Activated T-helper 2 cell treated with anti-CD3 and anti-CD28 coated beads, Interferon-gamma antibody, Interleukin-2, Interleukin-4, amounts not matched to agents 10 μg/mL and 5 μg/mL and 100 μg/mL, durations not matched to agents 14 hours and 24 hours and 36 hours (primary cell): ENCODE results near the gene OR52H1. TPM values are rescaled to one million over a fixed set of nuclear protein-coding genes. Genes with fewer than 3 reads are reported as not detected.

Experiments used
- DNase-seq: peaks from one replicate; pipeline ENCODE4 v3.0.0; 2021; ENCODE audit warnings: low spot score
- H3K27ac Mint-ChIP-seq: one replicate; pipeline ENCODE4 v1.8.0; 2021; ENCODE audit warnings: mixed read lengths
- H3K27me3 Mint-ChIP-seq: one replicate; pipeline ENCODE4 v1.8.0; 2021; ENCODE audit warnings: low read depth, mixed read lengths
- H3K36me3 Mint-ChIP-seq: one replicate; pipeline ENCODE4 v1.8.0; 2021; ENCODE audit warnings: low read depth, mixed read lengths
- H3K4me1 Mint-ChIP-seq: one replicate; pipeline ENCODE4 v1.8.0; 2021; ENCODE audit warnings: low read depth, mixed read lengths
- H3K4me3 Mint-ChIP-seq: one replicate; pipeline ENCODE4 v1.8.0; 2021; ENCODE audit warnings: low read depth, mild to moderate bottlenecking, moderate library complexity, mixed read lengths
- H3K9me3 Mint-ChIP-seq: one replicate; pipeline ENCODE4 v1.8.0; 2021; ENCODE audit warnings: mixed read lengths
- intact Hi-C: fragments of 100-400 bp; cut with micrococcal nuclease; formaldehyde crosslinking; loops from one replicate; pipeline ENCODE4 v1.15.1; 2023
- total RNA-seq: library from RNA; stranded (reverse); gene quantifications from 2 replicates; pipeline ENCODE4 v1.2.3, GENCODE V29; 2022

OR52H1 gene
- total RNA-seq, 1 donor from 2014 or later: not detected

GRCh38 chr11:5524756-5525155 is 23.6 kb downstream of the OR52H1 start:
- Mint-ChIP-seq H3K4me3 (no peak overlapping the region), H3K27ac (no peak overlapping the region), H3K9me3 (no peaks in the 10 kb centered on the region), H3K27me3 (no peaks in the 10 kb centered on the region), H3K36me3 (no peaks in the 10 kb centered on the region), H3K4me1 (no peaks in the 10 kb centered on the region)
- intact Hi-C loops: no loop called here
- DNase-seq: no peak

- Mint-ChIP-seq H3K9me3 (no peaks in the 10 kb centered on the region), H3K36me3 (no peaks in the 10 kb centered on the region), H3K27me3 (no peaks in the 10 kb centered on the region), H3K27ac (no peak overlapping the region), H3K4me1 (no peaks in the 10 kb centered on the region), H3K4me3 (no peak overlapping the region)
- intact Hi-C loops: no loop called here
- DNase-seq: no peak
Measured at GRCh38 chr11:5522308-5522707, 26.0 kb downstream of the OR52H1 start.

DNA sequence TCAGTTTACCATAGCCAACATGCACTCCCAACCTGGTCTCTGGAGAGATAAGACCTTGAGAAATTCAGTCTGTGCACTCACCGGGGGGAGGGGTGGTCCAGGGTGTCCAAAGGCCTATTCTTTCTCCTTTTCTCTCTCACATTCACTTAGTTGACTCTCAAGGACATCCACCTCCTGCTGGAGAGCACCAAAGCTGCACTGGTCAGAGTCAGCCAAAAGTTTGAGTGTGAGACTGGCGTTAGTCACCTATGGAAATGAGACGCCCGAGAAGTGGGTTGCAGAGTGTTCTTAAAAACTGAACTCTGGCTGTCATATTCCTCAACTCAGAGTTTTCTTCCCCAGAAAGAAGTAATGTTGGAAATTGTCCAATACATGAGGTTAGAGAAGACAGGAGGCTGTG is 26.8 kb downstream of the OR52H1 start:
- no peak overlapping the region for H3K4me3 Mint-ChIP-seq
- no peak overlapping the region for H3K27ac Mint-ChIP-seq
- H3K4me1 Mint-ChIP-seq: no peaks in the 10 kb centered on the region
- H3K36me3 Mint-ChIP-seq: no peaks in the 10 kb centered on the region
- no peaks in the 10 kb centered on the region for H3K9me3 Mint-ChIP-seq
- no peaks in the 10 kb centered on the region for H3K27me3 Mint-ChIP-seq
- intact Hi-C loops: no loop called here
- no peak for DNase-seq

GRCh38 chr11:5516599-5516998 is 31.7 kb downstream of the OR52H1 start, which contains the start of gene UBQLNL:
Gene UBQLNL (minus strand): TSS chr11:5516699. CDS start chr11:5516441, 258 bp downstream.
- H3K27me3 Mint-ChIP-seq: peaks cover 4% of the 10 kb centered on the region
- no peaks in the 10 kb centered on the region for H3K9me3 Mint-ChIP-seq
- no peaks in the 10 kb centered on the region for H3K4me1 Mint-ChIP-seq
- intact Hi-C loops: no loop called here
- no peaks in the 10 kb centered on the region for H3K36me3 Mint-ChIP-seq
- no peak within 1 kb of the TSS for H3K27ac Mint-ChIP-seq
- no peak for DNase-seq
- H3K4me3 Mint-ChIP-seq: no peak within 1 kb of the TSS

DNA sequence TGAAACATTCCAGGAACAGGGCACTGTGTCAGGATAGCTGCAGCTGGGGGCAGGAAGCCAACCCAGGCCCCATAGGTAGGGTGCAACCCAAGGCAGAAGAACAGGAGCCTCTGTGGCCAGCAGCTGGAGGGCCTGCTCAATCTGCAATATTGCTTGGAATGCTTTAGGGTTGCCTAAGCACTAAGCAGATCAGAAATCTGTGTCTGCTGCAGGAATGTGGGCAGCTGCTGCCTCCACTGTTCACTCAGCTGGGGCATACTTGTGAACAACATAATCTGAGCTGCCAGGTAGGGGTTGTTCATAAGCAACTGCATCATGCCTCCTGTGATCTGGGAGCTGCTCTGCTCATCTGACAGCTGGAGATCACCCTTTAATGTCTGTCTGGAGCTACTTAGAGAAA is 33.5 kb downstream of the OR52H1 start:
- intact Hi-C loops: no loop called here

DNA sequence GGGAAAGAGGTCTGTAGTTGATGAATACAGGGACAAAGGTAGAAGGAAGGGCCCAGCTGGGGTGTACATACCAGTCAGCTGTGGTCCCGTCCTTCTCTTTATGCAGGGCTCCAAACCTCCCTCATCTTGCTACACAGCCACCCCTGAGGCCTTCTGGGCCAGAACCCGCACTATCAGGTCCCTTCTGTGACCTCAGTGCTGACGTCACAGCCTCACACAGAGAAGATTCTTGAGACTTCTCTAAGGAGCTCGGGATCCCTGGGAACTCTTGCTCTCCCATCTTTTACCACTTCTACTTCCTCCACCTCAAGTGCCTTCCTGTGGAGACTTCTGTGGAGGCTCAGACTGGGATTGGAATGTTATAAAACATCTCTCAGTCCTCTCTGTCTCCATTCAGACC is 38.5 kb downstream of the OR52H1 start, which contains the start of gene UBQLN3:
TSS of gene UBQLN3 (minus strand) at position 155 of the 400 bp plus-strand sequence. CDS start 399 bp downstream, outside the sequence.
- H3K9me3 Mint-ChIP-seq: no peaks in the 10 kb centered on the region
- no peaks in the 10 kb centered on the region for H3K36me3 Mint-ChIP-seq
- no peaks in the 10 kb centered on the region for H3K4me1 Mint-ChIP-seq
- H3K27me3 Mint-ChIP-seq: peaks cover 10% of the 10 kb centered on the region
- DNase-seq: no peak
- intact Hi-C loops: no loop called here
- H3K27ac Mint-ChIP-seq: no peak within 1 kb of the TSS
- H3K4me3 Mint-ChIP-seq: no peak within 1 kb of the TSS

More for the DNA sequence above, 33.5 kb downstream of the OR52H1 start:
- H3K9me3 Mint-ChIP-seq: no peaks in the 10 kb centered on the region
- H3K27ac Mint-ChIP-seq: no peak overlapping the region
- peaks cover 10% of the 10 kb centered on the region for H3K27me3 Mint-ChIP-seq
- H3K4me1 Mint-ChIP-seq: no peaks in the 10 kb centered on the region
- H3K36me3 Mint-ChIP-seq: no peaks in the 10 kb centered on the region
- no peak for DNase-seq
- H3K4me3 Mint-ChIP-seq: no peak overlapping the region

DNA sequence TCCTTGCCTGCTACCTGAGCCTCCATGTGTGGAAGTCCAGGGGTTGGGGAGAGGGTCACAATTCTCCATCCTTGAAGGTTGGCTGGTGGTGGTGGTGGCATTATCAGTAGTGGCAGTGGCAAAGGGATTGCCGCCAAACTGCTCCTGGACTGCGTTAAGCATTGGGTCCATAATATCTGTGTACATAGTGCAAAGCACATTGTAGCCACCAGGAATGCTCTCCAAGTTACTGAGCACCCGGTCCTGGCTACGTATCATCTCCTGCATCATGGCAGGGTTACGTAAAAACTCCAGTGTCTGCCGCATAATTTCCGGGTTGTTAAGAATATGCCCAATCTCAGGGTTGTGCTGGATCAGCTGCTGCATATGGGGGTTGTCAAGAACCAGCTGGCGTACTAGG is 39.7 kb downstream of the OR52H1 start:
- Mint-ChIP-seq H3K4me3 (no peak overlapping the region), H3K4me1 (no peaks in the 10 kb centered on the region), H3K27ac (no peak overlapping the region), H3K27me3 (peaks cover 10% of the 10 kb centered on the region), H3K36me3 (no peaks in the 10 kb centered on the region), H3K9me3 (no peaks in the 10 kb centered on the region)
- no peak for DNase-seq
- intact Hi-C loops: no loop called here

GRCh38 chr11:5507933-5508305 is 40.4 kb downstream of the OR52H1 start:
- H3K4me3 Mint-ChIP-seq: no peak overlapping the region
- no peak for DNase-seq
- peaks cover 7% of the 10 kb centered on the region for H3K27me3 Mint-ChIP-seq
- no peaks in the 10 kb centered on the region for H3K4me1 Mint-ChIP-seq
- no peak overlapping the region for H3K27ac Mint-ChIP-seq
- H3K36me3 Mint-ChIP-seq: no peaks in the 10 kb centered on the region
- no peaks in the 10 kb centered on the region for H3K9me3 Mint-ChIP-seq
- intact Hi-C loops: no loop called here

DNA sequence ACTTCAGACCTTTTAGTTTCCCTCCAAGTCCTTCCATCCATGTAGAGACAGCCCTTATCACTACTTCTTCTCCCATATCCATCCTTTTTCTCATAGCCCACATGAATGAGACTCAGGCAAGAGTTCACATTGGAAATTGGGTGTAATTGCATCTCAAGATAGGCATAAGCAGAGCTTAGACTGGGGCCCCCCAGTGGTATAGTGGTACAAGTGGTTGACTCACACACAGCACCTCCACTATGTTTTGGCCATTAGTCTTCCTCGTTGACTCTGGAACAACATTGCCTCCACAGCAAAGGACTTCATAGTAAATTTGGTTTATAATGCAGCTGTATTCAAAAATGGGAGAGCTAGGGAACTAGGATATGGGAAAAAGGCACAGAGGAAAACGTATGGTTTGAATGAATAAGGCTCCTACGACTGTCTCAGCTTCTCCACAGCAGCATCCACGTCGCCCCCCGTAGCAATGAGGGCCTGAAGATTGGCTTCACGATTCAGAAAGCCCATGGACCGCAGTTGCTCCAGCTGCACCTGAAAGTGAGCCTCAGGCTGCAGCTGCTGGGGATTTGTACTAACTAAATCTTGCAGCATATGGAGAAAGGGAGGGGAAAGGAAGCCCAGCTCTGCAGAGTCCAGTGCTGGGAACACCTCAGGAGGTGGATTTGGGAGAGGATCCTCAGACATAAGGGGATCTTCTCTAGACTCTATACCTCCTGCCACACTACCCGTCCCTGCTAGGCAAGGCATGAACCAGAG is 41.0 kb downstream of the OR52H1 start:
- no peaks in the 10 kb centered on the region for H3K9me3 Mint-ChIP-seq
- no peak for DNase-seq
- intact Hi-C loops: no loop called here
- no peak overlapping the region for H3K27ac Mint-ChIP-seq
- H3K27me3 Mint-ChIP-seq: peaks cover 6% of the 10 kb centered on the region
- H3K4me1 Mint-ChIP-seq: no peaks in the 10 kb centered on the region
- no peaks in the 10 kb centered on the region for H3K36me3 Mint-ChIP-seq
- H3K4me3 Mint-ChIP-seq: no peak overlapping the region

- H3K27me3 Mint-ChIP-seq: peaks cover 2% of the 10 kb centered on the region
- intact Hi-C loops: no loop called here
- H3K36me3 Mint-ChIP-seq: no peaks in the 10 kb centered on the region
- H3K4me1 Mint-ChIP-seq: no peaks in the 10 kb centered on the region
- no peak overlapping the region for H3K27ac Mint-ChIP-seq
- no peaks in the 10 kb centered on the region for H3K9me3 Mint-ChIP-seq
- no peak for DNase-seq
- no peak overlapping the region for H3K4me3 Mint-ChIP-seq
Measured at GRCh38 chr11:5505363-5506048, 42.8 kb downstream of the OR52H1 start.

DNA sequence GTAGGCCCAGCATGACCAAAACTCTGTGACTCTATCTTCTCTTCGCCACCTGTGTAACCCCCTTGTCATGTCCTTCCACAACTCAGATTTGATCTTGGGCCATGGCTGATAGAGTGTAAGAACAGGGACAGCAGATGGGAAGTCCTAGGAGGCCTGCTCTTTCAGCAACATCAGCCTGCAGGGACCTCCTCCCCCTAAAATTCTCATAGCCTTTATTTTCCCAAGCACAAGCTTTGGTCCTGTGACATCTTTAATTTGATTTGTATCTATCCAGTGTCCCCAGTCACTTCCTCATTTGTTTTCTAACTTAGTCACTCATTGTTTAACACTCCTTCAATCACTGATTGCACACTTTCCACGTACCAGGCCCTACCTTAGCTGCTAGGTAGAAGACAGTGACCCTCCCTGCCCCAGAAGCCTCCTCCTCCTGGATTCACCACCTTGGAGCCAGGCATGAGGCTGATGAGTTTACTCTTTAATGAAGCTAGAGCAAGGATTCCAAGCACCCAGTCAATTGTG is 43.9 kb downstream of the OR52H1 start:
- Mint-ChIP-seq H3K9me3 (no peaks in the 10 kb centered on the region), H3K36me3 (no peaks in the 10 kb centered on the region), H3K27me3 (peaks cover 4% of the 10 kb centered on the region), H3K27ac (no peak overlapping the region), H3K4me3 (no peak overlapping the region), H3K4me1 (no peaks in the 10 kb centered on the region)
- intact Hi-C loops: no loop called here
- no peak for DNase-seq

DNA sequence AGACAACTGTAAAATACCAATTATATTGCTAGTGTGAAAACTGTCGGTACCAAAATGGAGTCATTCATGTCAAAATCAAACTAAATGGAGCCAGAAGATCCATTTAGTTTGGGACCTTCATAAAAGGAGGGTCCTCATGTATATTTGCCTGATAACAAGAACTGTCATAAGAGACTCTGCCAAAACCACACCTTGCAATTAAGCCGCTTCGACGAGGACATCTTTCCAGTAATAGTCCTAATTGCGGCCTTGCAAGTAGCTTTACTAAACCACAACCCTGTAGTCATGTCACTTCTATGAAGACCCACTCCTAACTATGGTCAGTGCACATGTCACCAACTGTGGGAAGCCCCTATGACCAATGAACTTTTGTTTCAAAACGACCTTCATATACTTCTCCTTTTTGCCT is 47.9 kb downstream of the OR52H1 start:
- DNase-seq: no peak
- H3K9me3 Mint-ChIP-seq: no peaks in the 10 kb centered on the region

GRCh38 chr11:5499671-5500070 is 48.7 kb downstream of the OR52H1 start:
- H3K9me3 Mint-ChIP-seq: no peaks in the 10 kb centered on the region
- H3K4me3 Mint-ChIP-seq: no peak overlapping the region
- no peaks in the 10 kb centered on the region for H3K36me3 Mint-ChIP-seq
- H3K27ac Mint-ChIP-seq: no peak overlapping the region
- peaks cover 5% of the 10 kb centered on the region for H3K27me3 Mint-ChIP-seq
- DNase-seq: no peak
- intact Hi-C loops: no loop called here
- no peaks in the 10 kb centered on the region for H3K4me1 Mint-ChIP-seq

More for the DNA sequence above, 47.9 kb downstream of the OR52H1 start:
- no peaks in the 10 kb centered on the region for H3K36me3 Mint-ChIP-seq
- intact Hi-C loops: no loop called here
- H3K4me1 Mint-ChIP-seq: no peaks in the 10 kb centered on the region
- H3K27ac Mint-ChIP-seq: no peak overlapping the region
- no peak overlapping the region for H3K4me3 Mint-ChIP-seq
- H3K27me3 Mint-ChIP-seq: peaks cover 5% of the 10 kb centered on the region
